MM.1S (cell line): ENCODE measurements around the gene PTGES3.
"Not testable (repeated sequence)": the region's sequence is repeated elsewhere in the genome, so short reads cannot be mapped to it uniquely, and the experiment has no call there.

Experiments used
- DNase-seq: peaks from one replicate; pipeline ENCODE4 v3.0.0-alpha.2; 2015
- H2AFZ ChIP-seq: fragments of 300-600 bp; sonication (generic); 2 replicates; pipeline ENCODE4 v1.6.0; 2016; ENCODE audit warnings: antibody characterized with exemption, low read length
- H3F3A ChIP-seq: fragments of 300-600 bp; sonication (generic); 2 replicates; pipeline ENCODE4 v1.6.1; 2016; ENCODE audit warnings: mild to moderate bottlenecking, antibody characterized with exemption, low read length, moderate library complexity, mixed read lengths; ENCODE audit not compliant: insufficient read depth
- H3K27ac ChIP-seq: fragments of 300-600 bp; sonication (generic); 2 replicates; pipeline ENCODE4 v1.5.1; 2016; ENCODE audit warnings: mild to moderate bottlenecking, low read length
- H3K27me3 ChIP-seq: fragments of 300-600 bp; sonication (generic); replicated peaks from 2 replicates; pipeline ENCODE4 v1.6.0; 2016; ENCODE audit warnings: low read length; ENCODE audit not compliant: insufficient read depth
- H3K36me3 ChIP-seq: fragments of 300-600 bp; sonication (generic); replicated peaks from 2 replicates; pipeline ENCODE4 v1.6.1; 2016; ENCODE audit warnings: mild to moderate bottlenecking, low read length, mixed read lengths; ENCODE audit not compliant: insufficient read depth
- H3K4me1 ChIP-seq: fragments of 300-600 bp; sonication (generic); 2 replicates; pipeline ENCODE4 v1.6.1; 2016; ENCODE audit warnings: low read length, mixed read lengths
- H3K4me2 ChIP-seq: fragments of 300-600 bp; sonication (generic); 2 replicates; pipeline ENCODE4 v1.6.0; 2016; ENCODE audit warnings: low read depth, low read length
- H3K4me3 ChIP-seq: fragments of 300-600 bp; sonication (generic); 2 replicates; pipeline ENCODE4 v1.5.1; 2016; ENCODE audit warnings: low read length, mixed read lengths
- H3K79me2 ChIP-seq: fragments of 300-600 bp; sonication (generic); 2 replicates; pipeline ENCODE4 v1.6.1; 2016; ENCODE audit warnings: mixed run types, low read length, mixed read lengths
- H3K9ac ChIP-seq: fragments of 300-600 bp; sonication (generic); 2 replicates; pipeline ENCODE4 v1.6.1; 2016; ENCODE audit warnings: low read length, mixed read lengths
- H3K9me2 ChIP-seq: fragments of 300-600 bp; sonication (generic); replicated peaks from 2 replicates; pipeline ENCODE4 v1.6.1; 2016; ENCODE audit warnings: mild to moderate bottlenecking, low read length, mixed read lengths; ENCODE audit not compliant: insufficient read depth
- H3K9me3 ChIP-seq: fragments of 300-600 bp; sonication (generic); replicated peaks from 2 replicates; pipeline ENCODE4 v1.6.1; 2016; ENCODE audit warnings: mild to moderate bottlenecking, low read length, mixed read lengths; ENCODE audit not compliant: insufficient read depth
- H4K20me1 ChIP-seq: fragments of 300-600 bp; sonication (generic); 2 replicates; pipeline ENCODE4 v1.6.1; 2016; ENCODE audit warnings: mild to moderate bottlenecking, low read length, moderate library complexity, mixed read lengths; ENCODE audit not compliant: insufficient read depth
- CTCF ChIP-seq: fragments of 300-600 bp; sonication (generic); IDR thresholded peaks from 2 replicates; pipeline ENCODE4 v1.5.1; 2016; ENCODE audit warnings: antibody characterized with exemption, low read length, mixed read lengths
- EZH2 ChIP-seq: fragments of 300-600 bp; sonication (generic); optimal IDR thresholded peaks from 2 replicates; pipeline ENCODE3; 2017; ENCODE audit warnings: low read depth, mild to moderate bottlenecking, antibody characterized with exemption, low read length, mixed read lengths
- EZH2phosphoT487 ChIP-seq: fragments of 300-600 bp; sonication (generic); IDR thresholded peaks from 2 replicates; pipeline ENCODE4 v1.6.1; 2018; ENCODE audit warnings: antibody characterized with exemption, low read length

PTGES3 gene

GRCh38 chr12:56688129-56688845 is at the start of gene PTGES3:
Gene PTGES3, minus strand, starts transcription at chr12:56688284. Its CDS starts 285 bp downstream, at chr12:56687999.
- peaks cover 3% of the 10 kb centered on the region; the same call in 1 of the 2 replicates for H3K36me3 ChIP-seq
- peaks cover 43% of the 10 kb centered on the region for H3K79me2 ChIP-seq
- H3K4me1 ChIP-seq, result no peaks in the 10 kb centered on the region
- peaks cover 57% of the 10 kb centered on the region for H3F3A ChIP-seq
- peak within 1 kb of the TSS; percentile 76 for H3K4me2 ChIP-seq
- H3K9ac ChIP-seq, result peak within 1 kb of the TSS; percentile 100
- H2AFZ ChIP-seq, result peak within 1 kb of the TSS; percentile 58
- peak within 1 kb of the TSS; percentile 99 for H3K27ac ChIP-seq
- no peak for TF ChIP-seq EZH2
- no peak for TF ChIP-seq EZH2phosphoT487
- TF ChIP-seq CTCF, result no peak
- no peaks in the 10 kb centered on the region for H3K9me3 ChIP-seq
- no peaks in the 10 kb centered on the region for H3K9me2 ChIP-seq
- no peaks in the 10 kb centered on the region; the same call in 1 of the 2 replicates for H4K20me1 ChIP-seq
- peak; percentile 99 for DNase-seq
- H3K4me3 ChIP-seq, result peak within 1 kb of the TSS; percentile 97
- no peaks in the 10 kb centered on the region for H3K27me3 ChIP-seq

- peaks cover 24% of the 10 kb centered on the region for H3K79me2 ChIP-seq
- H3K4me3 ChIP-seq, result no peak overlapping the region
- H3K9me3 ChIP-seq, result no peaks in the 10 kb centered on the region
- no peak for TF ChIP-seq EZH2phosphoT487
- TF ChIP-seq EZH2, result no peak
- TF ChIP-seq CTCF, result no peak
- H3K36me3 ChIP-seq, result peaks cover 3% of the 10 kb centered on the region; the same call in 1 of the 2 replicates
- H3K9ac ChIP-seq, result no peak overlapping the region
- H3K27ac ChIP-seq, result no peak overlapping the region
- H2AFZ ChIP-seq, result no peak overlapping the region
- H3K4me1 ChIP-seq, result no peaks in the 10 kb centered on the region
- peaks cover 22% of the 10 kb centered on the region for H3F3A ChIP-seq
- H3K27me3 ChIP-seq, result no peaks in the 10 kb centered on the region
- no peak overlapping the region for H3K4me2 ChIP-seq
- no peaks in the 10 kb centered on the region for H4K20me1 ChIP-seq
- DNase-seq, result no peak
- no peaks in the 10 kb centered on the region for H3K9me2 ChIP-seq
Measured at GRCh38 chr12:56728139-56728861, 40.2 kb upstream of the PTGES3 start.

GRCh38 chr12:56726196-56726675 is 38.2 kb upstream of the PTGES3 start:
- H3K4me1 ChIP-seq, result peaks cover 19% of the 10 kb centered on the region
- peak overlapping the region; percentile 61 for H3K4me2 ChIP-seq
- H3K36me3 ChIP-seq, H2AFZ ChIP-seq, H3K9me2 ChIP-seq, H3K27me3 ChIP-seq, DNase-seq, H3K9me3 ChIP-seq: not testable (repeated sequence)
- peaks cover 16% of the 10 kb centered on the region for H4K20me1 ChIP-seq
- H3K27ac ChIP-seq, result peak overlapping the region; percentile 75; the same call in 1 of the 2 replicates
- peaks cover 44% of the 10 kb centered on the region for H3K79me2 ChIP-seq
- H3F3A ChIP-seq, result peaks cover 40% of the 10 kb centered on the region
- H3K9ac ChIP-seq, result peak overlapping the region; percentile 96; the same call in 1 of the 2 replicates
- H3K4me3 ChIP-seq, result peak overlapping the region; percentile 91
